IPS-11a (cell line): ENCODE data around the gene OR1N2.
"Not testable (repeated sequence)": the region's sequence is repeated elsewhere in the genome, so short reads cannot be mapped to it uniquely, and the experiment has no call there.

Source experiments
- H3K4me3 ChIP-seq: one replicate; pipeline ENCODE4 v1.5.1; 2013; ENCODE audit warnings: low read depth, low read length, control low read depth

OR1N2 gene

DNA sequence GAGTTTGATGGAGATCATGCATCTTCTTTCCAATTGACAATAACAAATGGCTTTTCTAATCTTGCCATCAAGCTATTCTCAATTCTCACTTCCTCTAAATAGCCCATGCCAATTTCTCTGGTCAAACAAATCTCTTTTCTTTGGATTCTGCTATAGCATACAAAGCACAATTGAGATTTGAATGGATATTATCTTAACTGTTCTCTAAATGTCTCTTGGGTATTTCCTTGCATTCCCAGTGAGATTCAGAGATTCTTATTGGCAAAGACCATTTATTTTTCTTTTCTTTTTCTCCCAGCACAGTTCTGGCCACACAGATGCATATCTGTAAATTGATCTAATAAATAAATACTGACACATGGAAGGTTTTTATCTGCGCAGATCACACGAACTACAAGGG lies at the start of gene OR1N2:
Gene OR1N2, plus strand, starts transcription at position 301 of the 400 bp plus-strand sequence. CDS start 100 bp downstream, outside the sequence.
- H3K4me3 ChIP-seq: no peak within 1 kb of the TSS

- H3K4me3 ChIP-seq: no peak overlapping the region
Measured at GRCh38 chr9:122506964-122507363, 45.9 kb upstream of the OR1N2 start.

GRCh38 chr9:122510502-122510901 lies 42.4 kb upstream of the OR1N2 start, which contains the start of gene OR1J2:
Gene OR1J2 (plus strand): TSS chr9:122510802. CDS start chr9:122510802, 0 bp downstream.
- H3K4me3 ChIP-seq: no peak within 1 kb of the TSS

DNA sequence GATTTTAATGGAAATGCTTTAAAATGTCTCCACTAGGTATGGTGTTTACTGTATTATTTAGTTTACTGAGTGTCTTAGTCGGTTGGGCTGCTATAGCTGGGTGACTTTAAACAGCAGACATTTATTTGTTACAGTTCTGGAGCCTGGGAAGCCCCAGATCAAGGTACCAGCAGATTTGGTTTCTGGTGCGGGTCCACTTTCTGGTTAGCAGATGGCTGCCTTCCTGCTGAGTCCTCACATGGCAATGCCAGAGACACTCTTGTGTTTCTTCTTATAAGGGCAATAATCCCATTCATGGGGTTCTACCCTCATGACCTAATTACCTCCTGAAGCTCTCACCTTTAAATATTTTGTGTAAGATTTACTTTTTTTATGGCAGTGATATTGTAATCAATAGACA lies 34.7 kb upstream of the OR1N2 start:
- H3K4me3 ChIP-seq: no peak overlapping the region

- no peak within 1 kb of the TSS for H3K4me3 ChIP-seq
Measured at GRCh38 chr9:122518841-122519240, 34.1 kb upstream of the OR1N2 start, which contains the start of gene OR1J4. Gene OR1J4 (plus strand): TSS chr9:122519141. CDS start chr9:122519141, 0 bp downstream.

- H3K4me3 ChIP-seq: no peak overlapping the region
Measured at GRCh38 chr9:122519376-122519775, 33.5 kb upstream of the OR1N2 start.

GRCh38 chr9:122526602-122527001 lies 26.3 kb upstream of the OR1N2 start:
- no peak overlapping the region for H3K4me3 ChIP-seq

- H3K4me3 ChIP-seq: no peak within 1 kb of the TSS
Measured at GRCh38 chr9:122527193-122527592, 25.7 kb upstream of the OR1N2 start, which contains the start of gene OR1N1. Gene OR1N1 (minus strand): TSS chr9:122527293. CDS start chr9:122527293, 0 bp downstream.

DNA sequence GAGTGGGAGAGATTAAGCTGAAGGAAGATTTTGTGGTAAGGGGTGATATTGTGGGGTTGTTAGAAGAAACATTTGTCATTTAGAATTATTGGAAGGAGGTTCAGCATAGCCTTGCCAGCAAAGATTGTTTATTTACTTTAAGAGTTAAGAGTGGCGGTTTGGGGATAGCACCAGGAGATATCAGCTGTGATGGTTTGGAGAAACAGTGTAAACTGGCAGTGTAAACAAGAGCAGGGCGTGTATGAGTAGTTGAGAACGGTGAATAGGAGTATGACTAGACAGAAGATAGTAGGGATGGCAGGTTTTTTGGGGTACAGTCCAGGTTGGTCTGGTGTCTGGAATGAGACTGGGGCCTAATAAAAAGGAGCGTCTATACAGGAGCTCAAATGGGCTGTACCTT lies 21.8 kb upstream of the OR1N2 start:
- H3K4me3 ChIP-seq: not testable (repeated sequence)

GRCh38 chr9:122536134-122536533 lies 16.8 kb upstream of the OR1N2 start:
- H3K4me3 ChIP-seq: no peak overlapping the region

DNA sequence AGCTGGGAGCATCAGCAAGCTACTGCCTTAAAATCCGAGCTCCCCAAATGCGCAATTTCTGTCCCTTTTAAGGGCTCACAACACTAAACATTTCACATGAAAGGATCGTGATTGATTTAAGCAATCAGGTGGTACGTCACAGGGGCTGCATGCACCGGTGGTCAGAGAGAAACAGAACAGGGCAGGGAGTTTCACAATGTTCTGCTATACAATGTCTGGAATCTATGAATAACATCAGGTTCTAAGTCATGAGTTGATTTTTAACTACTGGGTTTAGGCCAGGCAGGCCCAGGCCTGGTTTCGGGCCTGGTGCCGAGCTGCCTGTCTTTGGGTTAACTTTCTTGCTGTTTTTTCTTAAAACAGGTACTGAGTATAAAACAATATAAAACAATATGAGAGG lies 15.8 kb upstream of the OR1N2 start:
- H3K4me3 ChIP-seq: not testable (repeated sequence)

DNA sequence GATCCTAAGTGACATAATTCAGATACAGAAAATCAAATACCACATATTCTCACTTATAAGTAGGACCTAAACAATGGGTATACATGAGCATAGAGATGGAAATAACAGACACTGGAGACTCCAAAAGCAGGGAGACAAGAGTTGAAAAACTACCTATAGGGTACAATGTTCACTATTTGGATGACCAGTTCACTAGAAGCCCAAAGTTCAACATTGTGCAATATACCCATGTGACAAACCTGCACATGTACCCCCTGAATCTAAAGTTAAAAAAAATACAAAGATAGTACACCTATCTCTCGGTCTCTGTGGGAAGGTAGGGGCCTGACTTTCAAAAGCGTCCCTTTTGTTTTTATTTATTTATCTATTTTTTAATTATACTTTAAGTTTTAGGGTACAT lies 14.2 kb upstream of the OR1N2 start:
- no peak overlapping the region for H3K4me3 ChIP-seq

DNA sequence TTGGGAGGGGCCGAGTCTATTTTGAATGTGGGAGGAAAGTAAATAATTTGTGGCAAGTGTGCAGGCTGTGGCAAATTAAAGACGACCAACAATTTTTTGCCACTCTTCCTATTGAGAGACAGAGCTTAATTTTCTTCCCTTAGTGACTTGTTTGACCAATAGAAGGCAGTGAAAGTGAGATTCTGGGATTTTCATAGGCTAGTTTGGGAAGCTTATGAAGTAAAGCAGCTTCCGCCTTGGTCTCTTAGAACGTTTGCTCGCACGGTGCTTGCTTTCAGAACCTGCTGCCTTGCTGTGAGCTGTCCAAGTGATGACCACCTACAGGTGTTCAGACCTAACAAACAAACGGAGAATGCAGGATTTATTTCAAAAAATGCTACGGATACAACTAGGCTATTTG lies 6.7 kb upstream of the OR1N2 start:
- no peak overlapping the region for H3K4me3 ChIP-seq

DNA sequence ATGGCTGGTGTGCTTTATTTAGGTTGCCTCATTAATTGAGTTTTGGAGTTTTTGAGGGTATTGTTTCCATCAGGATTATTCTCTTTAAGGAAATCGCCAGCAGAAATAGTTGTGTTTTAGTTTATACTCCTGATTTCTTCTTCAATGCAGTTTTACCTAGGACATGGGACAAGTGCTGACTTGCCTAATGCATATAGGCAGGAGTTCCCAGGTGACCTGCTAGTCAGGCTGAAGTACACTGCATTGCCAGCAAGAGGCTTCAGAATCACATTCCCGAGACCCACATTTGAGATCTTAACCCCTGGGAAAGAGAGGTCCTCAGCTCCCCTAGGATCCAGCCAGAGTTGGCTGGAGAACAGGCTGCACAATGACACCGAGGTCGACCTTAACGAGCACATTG lies 1.5 kb upstream of the OR1N2 start:
- no peak overlapping the region for H3K4me3 ChIP-seq

GRCh38 chr9:122561446-122561845 lies 8.5 kb downstream of the OR1N2 start:
- H3K4me3 ChIP-seq: no peak overlapping the region

GRCh38 chr9:122562134-122562760 lies 9.3 kb downstream of the OR1N2 start:
- no peak overlapping the region for H3K4me3 ChIP-seq

DNA sequence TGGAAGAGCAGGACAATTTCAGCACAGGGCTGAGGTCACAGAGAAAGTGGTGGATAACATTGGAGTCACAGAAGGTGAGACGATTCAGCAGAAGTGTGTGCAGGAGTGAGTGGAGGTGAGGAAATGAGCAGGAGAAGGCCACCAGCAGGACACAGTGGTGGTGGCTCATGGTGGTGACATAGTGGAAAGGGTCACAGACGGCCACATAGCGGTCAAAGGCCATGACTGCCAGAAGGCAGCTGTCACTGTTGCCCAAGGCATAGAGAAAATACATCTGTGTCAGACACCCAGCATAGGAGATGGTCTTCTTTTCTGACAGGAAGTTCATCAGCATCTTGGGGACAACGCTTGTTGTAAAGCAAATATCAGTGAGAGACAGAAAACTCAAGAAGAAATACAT lies 15.0 kb downstream of the OR1N2 start:
- no peak overlapping the region for H3K4me3 ChIP-seq

GRCh38 chr9:122572456-122572855 lies 19.5 kb downstream of the OR1N2 start:
- no peak overlapping the region for H3K4me3 ChIP-seq

- no peak overlapping the region for H3K4me3 ChIP-seq
Measured at GRCh38 chr9:122579874-122580273, 27.0 kb downstream of the OR1N2 start.

- H3K4me3 ChIP-seq: no peak overlapping the region
Measured at GRCh38 chr9:122580360-122580759, 27.4 kb downstream of the OR1N2 start.

- H3K4me3 ChIP-seq: not testable (repeated sequence)
Measured at GRCh38 chr9:122583284-122583683, 30.4 kb downstream of the OR1N2 start, which contains the start of gene OR1L8. Gene OR1L8 (minus strand): TSS chr9:122583384. CDS start chr9:122568477, 14,907 bp downstream.
